Breast epithelium (tissue), 4 donors: ENCODE results near the gene TENM4. TPM values are rescaled to one million over a fixed set of nuclear protein-coding genes. Genes with fewer than 3 reads are reported as not detected.

Source experiments
- DNase-seq, 2 donors: peaks; one replicate each; pipeline ENCODE4 v3.0.0-alpha.2; 2019; ENCODE audit warnings: low spot score in 2 of 2
- H3K27ac ChIP-seq, 2 donors: fragments of 200-600 bp; sonication (generic) in 1 of 2; one replicate each; pipeline ENCODE4 v1.5.1; 2016 to 2019; ENCODE audit warnings: mild to moderate bottlenecking in 1 of 2
- H3K27me3 ChIP-seq, 2 donors: fragments of 200-600 bp; sonication (generic) in 1 of 2; one replicate each; pipeline versions ENCODE4 v1.5.1 to v1.6.0; 2017 to 2019; ENCODE audit warnings: control low read depth in 1 of 2, mild to moderate bottlenecking in 1 of 2
- H3K36me3 ChIP-seq: fragments of 200-600 bp; one replicate; pipeline ENCODE4 v1.5.1; 2019
- H3K4me1 ChIP-seq, 2 donors: fragments of 200-600 bp; sonication (generic); one replicate each; pipeline ENCODE4 v1.5.1; 2016 to 2019; ENCODE audit warnings: control low read depth in 1 of 2
- H3K4me3 ChIP-seq, 3 donors: fragments of 200-600 bp; sonication (generic); 1 replicate in 2 of 3; 2 replicates in 1 of 3; pipeline ENCODE4 v1.5.1; 2016 to 2019; ENCODE audit warnings: mild to moderate bottlenecking in 3 of 3, moderate library complexity in 2 of 3
- H3K9me3 ChIP-seq, 2 donors: fragments of 200-600 bp; sonication (generic) in 1 of 2; one replicate each; pipeline ENCODE4 v1.5.1; 2016 to 2019; ENCODE audit warnings: control low read depth in 1 of 2
- POLR2A ChIP-seq: fragments of 450-650 bp; IDR thresholded peaks from one replicate; pipeline ENCODE4 v1.6.1; 2016; ENCODE audit warnings: antibody characterized with exemption, mild to moderate bottlenecking, moderate library complexity
- POLR2AphosphoS5 ChIP-seq, 3 donors: sonication (generic); formaldehyde crosslinking; IDR thresholded peaks; one replicate each; pipeline ENCODE4 v1.6.1; 2017; ENCODE audit warnings: antibody characterized with exemption in 3 of 3
- intact Hi-C: fragments of 100-400 bp; cut with DNase I; formaldehyde crosslinking; loops from one replicate; pipeline ENCODE4 v1.15.1; 2023; ENCODE audit warnings: low total_unique reads
- total RNA-seq, 3 donors: library from RNA; depleted of rRNA; stranded (reverse); fragments of >200 nt; gene quantifications; one replicate each; pipeline ENCODE4 v1.1.0, GENCODE V29; 2016
- TF ChIP-seq, protein P1 (sequence below), 3 donors: fragments of 450-650 bp; IDR thresholded peaks; one replicate each; pipeline ENCODE4 v1.5.1; 2016 to 2017; ENCODE audit warnings: antibody characterized with exemption in 3 of 3, mild to moderate bottlenecking in 3 of 3, moderate library complexity in 3 of 3

Gene TENM4
- total RNA-seq, 3 donors from 2014 or later = 0.29 to 7.9 (median 4.8) TPM

DNA sequence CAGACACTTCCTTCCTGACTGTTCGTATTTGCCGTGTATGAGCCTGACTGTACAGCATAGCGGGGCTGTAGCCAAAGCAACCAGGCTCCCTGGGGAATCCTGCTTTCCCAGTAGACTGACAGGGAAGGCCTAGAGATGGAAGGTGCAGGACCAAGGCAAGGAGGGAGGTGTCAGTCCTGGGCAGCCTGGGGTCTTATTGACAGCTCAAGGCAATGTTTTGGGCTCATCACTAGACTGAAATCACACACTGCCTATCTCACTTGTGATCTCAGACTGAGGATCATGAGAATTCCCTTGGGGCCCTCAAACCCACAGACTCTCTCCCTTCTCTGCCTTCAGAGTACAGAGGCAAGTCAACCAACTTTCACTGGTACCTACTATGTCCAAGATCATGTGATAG is 519.3 kb downstream of the TENM4 start:
- Histone ChIP-seq H3K36me3 (no peaks in the 10 kb centered on the region), H3K9me3 (no peaks in the 10 kb centered on the region), H3K27ac (no peak overlapping the region), H3K27me3 (no peaks in the 10 kb centered on the region), H3K4me1 (no peaks in the 10 kb centered on the region), H3K4me3 (no peak overlapping the region)
- no peak for TF ChIP-seq POLR2A
- no peak for TF ChIP-seq POLR2AphosphoS5 (IDR thresholded peaks at IDR 0.05)
- TF ChIP-seq, protein P1, sequence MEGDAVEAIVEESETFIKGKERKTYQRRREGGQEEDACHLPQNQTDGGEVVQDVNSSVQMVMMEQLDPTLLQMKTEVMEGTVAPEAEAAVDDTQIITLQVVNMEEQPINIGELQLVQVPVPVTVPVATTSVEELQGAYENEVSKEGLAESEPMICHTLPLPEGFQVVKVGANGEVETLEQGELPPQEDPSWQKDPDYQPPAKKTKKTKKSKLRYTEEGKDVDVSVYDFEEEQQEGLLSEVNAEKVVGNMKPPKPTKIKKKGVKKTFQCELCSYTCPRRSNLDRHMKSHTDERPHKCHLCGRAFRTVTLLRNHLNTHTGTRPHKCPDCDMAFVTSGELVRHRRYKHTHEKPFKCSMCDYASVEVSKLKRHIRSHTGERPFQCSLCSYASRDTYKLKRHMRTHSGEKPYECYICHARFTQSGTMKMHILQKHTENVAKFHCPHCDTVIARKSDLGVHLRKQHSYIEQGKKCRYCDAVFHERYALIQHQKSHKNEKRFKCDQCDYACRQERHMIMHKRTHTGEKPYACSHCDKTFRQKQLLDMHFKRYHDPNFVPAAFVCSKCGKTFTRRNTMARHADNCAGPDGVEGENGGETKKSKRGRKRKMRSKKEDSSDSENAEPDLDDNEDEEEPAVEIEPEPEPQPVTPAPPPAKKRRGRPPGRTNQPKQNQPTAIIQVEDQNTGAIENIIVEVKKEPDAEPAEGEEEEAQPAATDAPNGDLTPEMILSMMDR (IDR thresholded peaks at IDR 0.05) = no peak
- intact Hi-C loops = no loop called here
- DNase-seq = no peak

DNA sequence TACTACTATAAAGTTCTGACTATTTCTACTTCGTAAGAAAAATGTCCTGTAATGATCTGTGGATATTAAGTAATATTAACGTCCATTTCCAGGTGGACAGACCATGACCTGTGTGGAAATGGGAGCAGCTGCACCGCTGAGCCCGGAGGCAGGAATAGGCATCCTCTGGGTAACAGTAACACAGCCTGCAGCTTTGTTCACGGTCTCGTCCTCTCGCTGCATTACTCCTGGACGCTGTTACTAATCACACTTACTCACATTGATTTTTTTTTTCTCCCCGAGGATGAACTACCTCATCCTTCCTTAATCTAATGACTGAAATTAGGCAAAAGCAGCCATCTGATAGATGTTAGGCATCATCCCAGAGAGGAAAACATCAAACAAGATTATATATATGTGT is 520.5 kb downstream of the TENM4 start:
- H3K27ac ChIP-seq = no peak overlapping the region
- H3K27me3 ChIP-seq = no peaks in the 10 kb centered on the region
- DNase-seq = no peak
- no peaks in the 10 kb centered on the region for H3K36me3 ChIP-seq
- H3K4me3 ChIP-seq = no peak overlapping the region
- TF ChIP-seq, protein P1 (IDR thresholded peaks at IDR 0.05) = no peak
- TF ChIP-seq POLR2AphosphoS5 (IDR thresholded peaks at IDR 0.05) = no peak
- no peak for TF ChIP-seq POLR2A
- H3K4me1 ChIP-seq = no peaks in the 10 kb centered on the region
- H3K9me3 ChIP-seq = no peaks in the 10 kb centered on the region
- intact Hi-C loops = no loop called here

DNA sequence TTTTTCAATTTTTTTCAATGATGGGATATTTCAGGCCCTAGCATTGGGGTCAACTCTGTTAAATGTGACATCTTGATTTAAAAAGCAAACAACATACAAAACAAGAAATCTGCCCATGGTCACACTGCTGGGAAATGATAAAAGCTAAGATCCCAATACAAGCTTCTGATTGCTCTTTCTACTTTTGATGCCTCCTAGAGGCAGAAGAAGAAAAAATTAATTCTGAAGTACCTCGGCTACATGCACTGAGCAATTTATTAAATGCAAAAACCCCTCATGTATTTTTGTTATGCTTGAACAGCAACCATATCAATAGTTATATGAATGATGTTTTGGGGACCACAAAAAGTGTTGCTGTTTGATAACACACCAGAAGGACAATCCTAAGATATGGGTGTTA is 524.1 kb downstream of the TENM4 start:
- no peaks in the 10 kb centered on the region for H3K36me3 ChIP-seq
- no peak for DNase-seq
- intact Hi-C loops = no loop called here
- H3K4me1 ChIP-seq = no peaks in the 10 kb centered on the region
- TF ChIP-seq, protein P1 (IDR thresholded peaks at IDR 0.05) = no peak
- no peak for TF ChIP-seq POLR2AphosphoS5 (IDR thresholded peaks at IDR 0.05)
- no peak overlapping the region for H3K4me3 ChIP-seq
- H3K27ac ChIP-seq = no peak overlapping the region
- H3K27me3 ChIP-seq = no peaks in the 10 kb centered on the region
- no peaks in the 10 kb centered on the region for H3K9me3 ChIP-seq

DNA sequence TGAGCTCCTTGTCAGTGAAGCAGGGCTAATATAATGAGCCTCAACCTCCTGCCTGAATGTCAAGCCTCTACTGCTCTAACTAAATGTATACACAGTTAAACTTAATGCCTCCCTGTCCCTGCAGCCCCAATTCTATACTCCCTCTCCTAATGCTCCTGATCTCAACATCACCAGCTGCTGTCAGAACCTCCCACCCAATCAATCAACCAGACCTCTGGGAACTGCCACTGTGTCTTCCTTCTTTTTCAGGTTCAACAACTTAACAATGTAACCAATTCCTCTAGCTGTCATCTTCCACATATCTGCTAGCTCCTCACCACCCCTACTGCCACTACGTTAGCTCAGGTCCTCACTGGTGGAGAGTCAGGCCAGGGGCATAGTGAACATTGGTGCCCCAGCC is 526.3 kb downstream of the TENM4 start:
- Histone ChIP-seq H3K4me1 (no peaks in the 10 kb centered on the region), H3K36me3 (no peaks in the 10 kb centered on the region), H3K9me3 (no peaks in the 10 kb centered on the region), H3K27ac (no peak overlapping the region), H3K4me3 (no peak overlapping the region), H3K27me3 (no peaks in the 10 kb centered on the region)
- DNase-seq = no peak
- TF ChIP-seq, protein P1 (IDR thresholded peaks at IDR 0.05) = no peak
- no peak for TF ChIP-seq POLR2AphosphoS5 (IDR thresholded peaks at IDR 0.05)
- TF ChIP-seq POLR2A = no peak
- intact Hi-C loops = no loop called here

DNA sequence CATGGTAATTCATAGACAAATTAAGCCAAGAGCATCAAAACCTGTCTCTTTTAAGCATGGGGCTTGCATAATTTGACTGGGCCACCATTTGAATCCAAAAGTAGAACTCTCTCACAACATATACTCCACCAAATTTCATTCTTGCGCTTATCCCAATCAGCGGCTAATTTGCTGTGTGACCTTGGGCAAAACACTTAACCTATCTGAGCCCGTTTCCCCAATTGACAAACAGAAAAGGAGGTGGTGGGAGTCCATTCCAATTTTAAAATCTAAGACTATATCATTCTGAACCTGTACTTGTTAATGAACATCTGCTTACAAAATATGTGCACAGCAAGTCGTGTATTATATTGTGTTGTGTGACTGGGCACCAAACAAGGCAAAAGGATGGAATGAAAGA is 528.1 kb downstream of the TENM4 start:
- Histone ChIP-seq H3K27ac (no peak overlapping the region), H3K27me3 (no peaks in the 10 kb centered on the region), H3K36me3 (no peaks in the 10 kb centered on the region), H3K4me3 (no peak overlapping the region), H3K4me1 (no peaks in the 10 kb centered on the region), H3K9me3 (no peaks in the 10 kb centered on the region)
- intact Hi-C loops = no loop called here
- no peak for TF ChIP-seq POLR2A
- TF ChIP-seq POLR2AphosphoS5 (IDR thresholded peaks at IDR 0.05) = no peak
- TF ChIP-seq, protein P1 (IDR thresholded peaks at IDR 0.05) = no peak
- DNase-seq = no peak
